T-cell (primary cell): ENCODE measurements around the gene MAGOH. TPM values are rescaled to one million over a fixed set of nuclear protein-coding genes. Genes with fewer than 3 reads are reported as not detected.

ENCODE experiments used
- ATAC-seq, 4 experiments: fragments of 200-7000 bp in 3 of 4; fragments of 150-1000 bp in 1 of 4; cut with Tn5 transposase; replicated peaks in 1 of 4; 1 replicate in 3 of 4; 2 replicates in 1 of 4; pipeline ENCODE4 v1.10.0; 2021; ENCODE audit warnings: moderate library complexity in 3 of 4, mild to moderate bottlenecking in 2 of 4, moderate number of reproducible peaks in 1 of 4
- CTCF ChIA-PET, 2 donors: fragments of 300-600 bp; sonication (Branson Sonifier 250); formaldehyde crosslinking; loops; one replicate each; lab custom pipeline; 2022; ENCODE audit warnings: antibody characterized with exemption in 2 of 2; lab: Charles Lee
- POLR2A ChIA-PET, 2 donors: fragments of 300-600 bp; sonication (Branson Sonifier 250); formaldehyde crosslinking; loops; one replicate each; lab custom pipeline; 2022; ENCODE audit warnings: antibody characterized with exemption in 2 of 2; lab: Charles Lee
- DNase-seq, 35 experiments: peaks; one replicate each; pipeline versions ENCODE4 v3.0.0 to v3.0.0-alpha.2; 2013 to 2023
- H3K27ac ChIP-seq: one replicate; pipeline ENCODE4 v1.5.1; 2013; ENCODE audit warnings: low read length
- H3K27me3 ChIP-seq, 2 experiments: replicated peaks in 1 of 2; 1 replicate in 1 of 2; 2 replicates in 1 of 2; pipeline versions ENCODE4 v1.6.1 to v1.7.0; 2013; ENCODE audit warnings: low read length in 1 of 2, mixed read lengths in 1 of 2; ENCODE audit not compliant: control insufficient read depth in 2 of 2, insufficient read depth in 2 of 2; ENCODE audit errors: extremely low read depth in 1 of 2
- H3K36me3 ChIP-seq, 2 donors: 1 replicate in 1 of 2; 2 replicates in 1 of 2; pipeline versions ENCODE4 v1.6.1 to v1.7.0; 2013; ENCODE audit warnings: low read length in 1 of 2; ENCODE audit not compliant: control insufficient read depth in 2 of 2, insufficient read depth in 1 of 2; ENCODE audit errors: extremely low read depth in 1 of 2
- H3K4me1 ChIP-seq, 2 experiments: 1 replicate in 1 of 2; 2 replicates in 1 of 2; pipeline versions ENCODE4 v1.6.1 to v1.7.0; 2013; ENCODE audit warnings: low read length in 2 of 2, mixed read lengths in 1 of 2; ENCODE audit not compliant: insufficient read depth in 2 of 2, control insufficient read depth in 1 of 2; ENCODE audit errors: extremely low read depth in 1 of 2
- H3K4me3 ChIP-seq, 2 donors: 1 replicate in 1 of 2; 2 replicates in 1 of 2; pipeline versions ENCODE4 v1.5.1 to v1.7.0; 2013; ENCODE audit warnings: mild to moderate bottlenecking in 2 of 2, low read length in 1 of 2, moderate library complexity in 1 of 2; ENCODE audit not compliant: control insufficient read depth in 1 of 2; ENCODE audit errors: extremely low read depth in 1 of 2
- H3K9me3 ChIP-seq: 2 replicates; pipeline ENCODE4 v1.7.0; 2013
- H3K27ac Mint-ChIP-seq, 2 donors: one replicate each; pipeline ENCODE4 v1.8.0; 2020 to 2021; ENCODE audit warnings: mild to moderate bottlenecking in 2 of 2, mixed read lengths in 2 of 2
- H3K27me3 Mint-ChIP-seq, 2 donors: one replicate each; pipeline ENCODE4 v1.8.0; 2021 to 2022; ENCODE audit warnings: mixed read lengths in 2 of 2
- H3K36me3 Mint-ChIP-seq: one replicate; pipeline ENCODE4 v1.8.0; 2021; ENCODE audit warnings: mixed read lengths
- H3K4me1 Mint-ChIP-seq, 3 donors: one replicate each; pipeline ENCODE4 v1.8.0; 2020 to 2022; ENCODE audit warnings: mixed read lengths in 3 of 3, mild to moderate bottlenecking in 1 of 3
- H3K4me3 Mint-ChIP-seq, 3 donors: one replicate each; pipeline ENCODE4 v1.8.0; 2020 to 2022; ENCODE audit warnings: mild to moderate bottlenecking in 3 of 3, mixed read lengths in 3 of 3, moderate library complexity in 3 of 3
- H3K9me3 Mint-ChIP-seq, 3 donors: one replicate each; pipeline ENCODE4 v1.8.0; 2020 to 2022; ENCODE audit warnings: mixed read lengths in 3 of 3
- WGBS: methylation state at CpG from one replicate; pipeline ENCODE4 v1.1.5; 2013; ENCODE audit warnings: missing lambda C conversion rate; ENCODE audit not compliant: insufficient coverage; 5-methylcytosine and 5-hydroxymethylcytosine counted together
- total RNA-seq, 35 experiments: library from RNA in 6 of 35; stranded (reverse) in 6 of 35; fragments of 120-200 nt in 1 of 35; gene quantifications; one replicate each; pipeline versions ENCODE4 v1.2.1 to v1.2.4 and lab custom pipeline; 2013 to 2026

The MAGOH gene
- total RNA-seq, 5 donors from 2014 or later (not counting 1 experiment from before 2014, with no cell fraction given), result 43.7 to 51.9 (median 51.3) TPM

- ATAC-seq, result peak; percentile 98
- H3K27me3 ChIP-seq, result no peaks in the 10 kb centered on the region
- H3K36me3 ChIP-seq, result peaks cover 0 to 11% of the 10 kb centered on the region in 2 donors
- Mint-ChIP-seq H3K27me3 (no peaks in the 10 kb centered on the region), H3K4me3 (peak within 1 kb of the TSS; percentile 96 to 98 (median 96)), H3K36me3 (peaks cover 23% of the 10 kb centered on the region), H3K9me3 (no peaks in the 10 kb centered on the region), H3K27ac (peak within 1 kb of the TSS; percentile 98 to 99), H3K4me1 (peaks cover 27 to 44% (median 42%) of the 10 kb centered on the region in 3 donors)
- ChIA-PET CTCF (interaction anchor here in 1 of 2 donors (0.6 to 1.0 kb wide), 3 partner anchors 11 to 539 kb away, joined by 3 read pairs; no protein-coding TSS in a partner anchor), POLR2A (interaction anchor here in 1 of 2 donors (0.6 to 0.8 kb wide), 3 partner anchors 38 to 558 kb away, joined by 3 to 4 read pairs (median 3); no protein-coding TSS in a partner anchor)
- peak within 1 kb of the TSS; percentile 75 to 76 for H3K4me3 ChIP-seq
- H3K9me3 ChIP-seq, result no peaks in the 10 kb centered on the region
- peak; percentile 80 to 95 (median 90) for DNase-seq
- H3K27ac ChIP-seq, result peak within 1 kb of the TSS; percentile 91
- peaks cover 2 to 22% of the 10 kb centered on the region in 2 experiments for H3K4me1 ChIP-seq
- WGBS, result under 1% methylated on average over 55 of the region's 57 CpGs
These were observed 41.6 kb downstream of the MAGOH start, which contains the start of gene CPT2 for GRCh38 chr1:53196485-53197290. TSS of gene CPT2 (plus strand) at chr1:53196824. CDS start at chr1:53196944, 120 bp downstream.

DNA sequence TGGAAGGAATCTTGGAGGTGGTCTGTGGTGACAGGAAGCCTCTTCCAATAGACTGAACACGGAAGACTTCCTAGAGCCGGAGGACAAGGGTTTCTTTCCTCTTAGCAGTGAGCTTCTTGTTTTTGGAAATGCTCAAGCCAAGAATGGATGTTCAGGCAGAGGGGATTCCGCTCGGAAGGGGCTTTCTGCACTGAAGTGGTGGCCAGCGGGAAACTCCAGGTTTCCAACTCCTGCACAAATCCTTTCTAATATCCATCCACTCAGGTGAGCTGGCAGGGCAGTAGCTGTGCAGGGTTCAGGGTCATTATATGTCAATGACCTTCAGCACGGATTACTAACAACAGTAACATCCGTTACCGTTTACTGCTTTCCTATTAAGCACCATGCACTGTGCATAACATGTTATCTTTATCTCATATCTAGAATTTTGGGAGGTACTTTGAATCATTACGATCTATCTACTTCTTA, 42.3 kb downstream of the MAGOH start:
- peaks cover 27 to 42% (median 40%) of the 10 kb centered on the region in 3 donors for H3K4me1 Mint-ChIP-seq
- WGBS, result 90% methylated on average over 2 of the region's 9 CpGs
- H3K9me3 ChIP-seq, result no peaks in the 10 kb centered on the region

DNA sequence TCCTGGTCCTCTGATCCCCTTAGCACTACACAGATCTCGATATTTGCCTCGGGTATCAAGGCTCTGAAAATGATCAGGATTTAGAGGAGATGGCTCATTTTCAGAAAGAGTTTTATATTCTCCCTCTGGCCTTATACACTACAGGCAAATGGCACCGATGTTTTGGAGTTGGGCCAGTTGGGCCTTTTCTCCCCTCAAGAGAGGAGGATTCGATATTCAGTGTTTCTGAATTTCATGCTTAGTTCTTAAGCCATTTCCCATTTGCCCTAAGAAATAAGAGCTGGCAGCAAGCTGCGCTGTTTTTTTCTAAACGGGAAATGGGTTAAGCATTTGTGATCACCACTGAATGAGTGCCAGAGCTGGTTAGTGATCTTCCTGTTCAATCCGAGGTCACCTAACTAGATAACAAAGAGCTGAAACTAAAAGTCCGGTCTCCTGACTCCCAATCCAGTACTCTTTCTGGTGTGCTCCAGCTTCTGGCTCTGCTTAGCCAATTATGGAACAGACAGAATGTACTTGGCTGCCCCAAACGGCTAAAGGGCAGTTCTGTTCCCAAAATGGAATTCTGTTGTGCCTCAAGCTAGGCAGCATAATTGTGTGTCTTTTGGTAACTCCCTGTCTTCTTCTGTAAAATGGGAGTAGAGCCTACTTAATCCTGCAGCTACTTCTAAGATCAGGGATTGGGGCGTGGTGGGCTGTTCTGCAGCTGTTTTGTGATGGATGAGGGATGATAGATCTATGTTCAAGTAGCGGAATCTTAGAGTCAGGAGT, 42.9 kb downstream of the MAGOH start:
- no peaks in the 10 kb centered on the region for H3K27me3 Mint-ChIP-seq
- POLR2A ChIA-PET, result interaction anchor here in 1 of 2 donors (0.8 kb wide), 1 partner anchor 39 kb away, joined by 3 read pairs; no protein-coding TSS in a partner anchor
- Histone ChIP-seq H3K36me3 (no peaks in the 10 kb centered on the region), H3K4me3 (no peak overlapping the region), H3K27me3 (no peaks in the 10 kb centered on the region), H3K9me3 (no peaks in the 10 kb centered on the region), H3K27ac (peak overlapping the region; percentile 91), H3K4me1 (peaks cover 2 to 22% of the 10 kb centered on the region in 2 experiments)
- peaks cover 27 to 39% (median 37%) of the 10 kb centered on the region in 3 donors for H3K4me1 Mint-ChIP-seq
- ATAC-seq (no peak), DNase-seq (no peak)
- peaks cover 11% of the 10 kb centered on the region for H3K36me3 Mint-ChIP-seq
- no peaks in the 10 kb centered on the region for H3K9me3 Mint-ChIP-seq
- 96% methylated on average over 8 of the region's 11 CpGs for WGBS
- H3K27ac Mint-ChIP-seq, result peak overlapping the region; percentile 81 to 89
- CTCF ChIA-PET, result interaction anchor here in 1 of 2 donors (1.0 to 1.2 kb wide), 2 partner anchors 10 to 14 kb away, joined by 3 to 4 read pairs; no protein-coding TSS in a partner anchor
- H3K4me3 Mint-ChIP-seq, result peak overlapping the region; percentile 65 to 98 (median 96)

More for the DNA sequence above, 42.3 kb downstream of the MAGOH start:
- peaks cover 17% of the 10 kb centered on the region for H3K36me3 Mint-ChIP-seq
- ChIA-PET CTCF (interaction anchor here in 1 of 2 donors (0.9 to 1.2 kb wide), 3 partner anchors 11 to 15 kb away, joined by 3 to 4 read pairs (median 3); no protein-coding TSS in a partner anchor), POLR2A (interaction anchor here in 1 of 2 donors (0.6 to 0.8 kb wide), 3 partner anchors 39 to 557 kb away, joined by 3 to 4 read pairs (median 3); no protein-coding TSS in a partner anchor)
- no peaks in the 10 kb centered on the region for H3K27me3 Mint-ChIP-seq
- ATAC-seq (peak in 2 of 4 experiments; percentile 1 to 31), DNase-seq (no peak)
- H3K27ac Mint-ChIP-seq, result peak overlapping the region; percentile 89 to 94
- H3K9me3 Mint-ChIP-seq, result no peaks in the 10 kb centered on the region
- H3K4me3 Mint-ChIP-seq, result peak overlapping the region; percentile 96 to 98 (median 96)
- Histone ChIP-seq H3K4me1 (peaks cover 2 to 22% of the 10 kb centered on the region in 2 experiments), H3K36me3 (peaks cover 0 to 4% of the 10 kb centered on the region in 2 donors), H3K4me3 (peak overlapping the region; percentile 75 to 76), H3K27me3 (no peaks in the 10 kb centered on the region), H3K27ac (peak overlapping the region; percentile 91)

DNA sequence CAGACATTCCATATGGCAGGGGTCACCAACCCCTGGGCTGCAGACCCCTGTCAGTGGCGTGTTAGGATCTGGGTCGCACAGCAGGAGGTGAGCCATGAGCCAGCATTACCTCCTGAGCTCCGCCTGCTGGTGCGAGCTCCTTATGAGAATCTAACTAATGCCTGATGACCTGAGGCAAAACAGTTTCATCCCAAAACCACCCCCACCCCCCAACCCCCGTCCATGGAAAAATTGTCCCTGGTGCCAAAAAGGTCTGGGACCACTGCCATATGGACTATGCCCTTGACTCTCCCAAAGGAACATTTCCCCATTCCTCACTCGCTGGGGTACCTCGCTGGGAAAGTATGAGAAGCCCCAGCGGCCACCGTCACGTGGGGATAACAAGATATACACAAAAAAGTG, 48.1 kb downstream of the MAGOH start:
- Mint-ChIP-seq H3K27me3 (peaks cover 4 to 10% of the 10 kb centered on the region in 2 donors), H3K36me3 (no peaks in the 10 kb centered on the region)
- no peak for ATAC-seq

DNA sequence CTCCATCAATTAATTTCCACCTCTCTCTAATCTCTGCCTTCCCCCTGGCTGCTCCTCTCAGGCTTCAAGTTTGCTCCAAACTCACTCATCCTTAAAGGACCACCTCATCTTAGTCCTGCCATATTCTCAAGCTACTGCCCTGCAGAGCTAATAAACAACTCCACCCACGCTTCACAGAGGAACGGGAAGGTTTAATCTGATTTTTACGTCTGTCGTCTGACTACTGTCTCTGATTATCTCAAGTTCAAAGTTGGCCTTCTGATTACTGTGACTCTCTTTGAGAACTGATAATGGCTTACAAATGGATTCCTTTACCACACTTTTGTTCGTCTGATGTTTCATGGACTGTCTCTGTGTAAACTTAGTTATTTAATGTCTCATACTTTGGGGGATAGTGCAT, 49.3 kb downstream of the MAGOH start:
- no peaks in the 10 kb centered on the region for H3K4me1 Mint-ChIP-seq
- no peak overlapping the region for H3K4me3 Mint-ChIP-seq
- ATAC-seq (no peak), DNase-seq (no peak)
- H3K27me3 ChIP-seq, result peaks cover 0 to 3% of the 10 kb centered on the region in 2 experiments
- no peaks in the 10 kb centered on the region for H3K36me3 ChIP-seq
- ChIA-PET POLR2A (no interaction called here), CTCF (no interaction called here)
- no peaks in the 10 kb centered on the region for H3K36me3 Mint-ChIP-seq
- H3K27ac Mint-ChIP-seq, result no peak overlapping the region
- no peaks in the 10 kb centered on the region for H3K9me3 ChIP-seq
- H3K9me3 Mint-ChIP-seq, result no peaks in the 10 kb centered on the region
- WGBS, result 95% methylated on average over 3 of the region's 5 CpGs
- H3K27me3 Mint-ChIP-seq, result peaks cover 4 to 10% of the 10 kb centered on the region in 2 donors
- no peak overlapping the region for H3K27ac ChIP-seq
- no peaks in the 10 kb centered on the region for H3K4me1 ChIP-seq
- no peak overlapping the region for H3K4me3 ChIP-seq

More for the DNA sequence above, 48.1 kb downstream of the MAGOH start:
- Histone ChIP-seq H3K27me3 (no peaks in the 10 kb centered on the region), H3K9me3 (no peaks in the 10 kb centered on the region), H3K36me3 (no peaks in the 10 kb centered on the region), H3K27ac (no peak overlapping the region), H3K4me3 (no peak overlapping the region), H3K4me1 (no peaks in the 10 kb centered on the region)
- WGBS, result 98% methylated on average over 9 of the region's 10 CpGs
- CTCF ChIA-PET, result interaction anchor here (0.8 to 1.1 kb wide), 3 partner anchors 9 to 14 kb away, joined by 3 read pairs; no protein-coding TSS in a partner anchor
- Mint-ChIP-seq H3K4me1 (no peaks in the 10 kb centered on the region), H3K9me3 (no peaks in the 10 kb centered on the region), H3K4me3 (no peak overlapping the region), H3K27ac (no peak overlapping the region)
- POLR2A ChIA-PET, result no interaction called here
- no peak for DNase-seq
